Central memory CD8-positive, alpha-beta T cell (primary cell): ENCODE results near the gene GPR32.
A peak's percentile ranks its signal among the peaks of the same experiment; 100 is the strongest.
"Not testable (repeated sequence)": the region's sequence is repeated elsewhere in the genome, so short reads cannot be mapped to it uniquely, and the experiment has no call there.

Experiments used
- ATAC-seq: fragments of 150-1000 bp; cut with Tn5 transposase; replicated peaks from 2 replicates; pipeline ENCODE4 v1.10.0; 2022; ENCODE audit warnings: mild to moderate bottlenecking, moderate FRiP score, moderate number of reproducible peaks; ENCODE audit not compliant: poor library complexity, severe bottlenecking; ENCODE audit errors: extremely low read depth
- DNase-seq, 2 donors: peaks; one replicate each; pipeline ENCODE4 v3.0.0; 2021; ENCODE audit warnings: low spot score in 2 of 2
- H3K27ac Mint-ChIP-seq: one replicate; pipeline ENCODE4 v1.8.0; 2022; ENCODE audit warnings: low read depth, mild to moderate bottlenecking, moderate library complexity, mixed read lengths
- H3K27me3 Mint-ChIP-seq: one replicate; pipeline ENCODE4 v1.8.0; 2022; ENCODE audit warnings: mixed read lengths
- H3K36me3 Mint-ChIP-seq: one replicate; pipeline ENCODE4 v1.8.0; 2022; ENCODE audit warnings: mild to moderate bottlenecking, moderate library complexity, mixed read lengths; ENCODE audit not compliant: insufficient read depth
- H3K4me1 Mint-ChIP-seq: one replicate; pipeline ENCODE4 v1.8.0; 2022; ENCODE audit warnings: mixed read lengths
- H3K4me3 Mint-ChIP-seq: one replicate; pipeline ENCODE4 v1.8.0; 2022; ENCODE audit warnings: mild to moderate bottlenecking, moderate library complexity, mixed read lengths
- H3K9me3 Mint-ChIP-seq: one replicate; pipeline ENCODE4 v1.8.0; 2022; ENCODE audit warnings: mixed read lengths

The GPR32 gene

GRCh38 chr19:50777830-50778303 lies 7.6 kb downstream of the GPR32 start:
- H3K27me3 Mint-ChIP-seq = peaks cover 78% of the 10 kb centered on the region
- H3K9me3 Mint-ChIP-seq = no peaks in the 10 kb centered on the region
- H3K27ac Mint-ChIP-seq = no peak overlapping the region
- DNase-seq = no peak
- H3K4me3 Mint-ChIP-seq = no peak overlapping the region
- H3K36me3 Mint-ChIP-seq = no peaks in the 10 kb centered on the region
- H3K4me1 Mint-ChIP-seq = no peaks in the 10 kb centered on the region
- no peak for ATAC-seq

GRCh38 chr19:50778906-50779430 lies 8.7 kb downstream of the GPR32 start:
- H3K9me3 Mint-ChIP-seq = no peaks in the 10 kb centered on the region
- no peak overlapping the region for H3K27ac Mint-ChIP-seq
- ATAC-seq (no peak), DNase-seq (no peak)
- H3K36me3 Mint-ChIP-seq = no peaks in the 10 kb centered on the region
- H3K4me3 Mint-ChIP-seq = no peak overlapping the region
- H3K27me3 Mint-ChIP-seq = peaks cover 80% of the 10 kb centered on the region
- no peaks in the 10 kb centered on the region for H3K4me1 Mint-ChIP-seq

GRCh38 chr19:50779504-50780457 lies 9.5 kb downstream of the GPR32 start:
- H3K27ac Mint-ChIP-seq = no peak overlapping the region
- no peaks in the 10 kb centered on the region for H3K9me3 Mint-ChIP-seq
- no peak overlapping the region for H3K4me3 Mint-ChIP-seq
- DNase-seq (no peak), ATAC-seq (no peak)
- H3K4me1 Mint-ChIP-seq = no peaks in the 10 kb centered on the region
- H3K27me3 Mint-ChIP-seq = peaks cover 78% of the 10 kb centered on the region
- H3K36me3 Mint-ChIP-seq = no peaks in the 10 kb centered on the region

- no peaks in the 10 kb centered on the region for H3K4me1 Mint-ChIP-seq
- H3K4me3 Mint-ChIP-seq = no peak overlapping the region
- no peak for DNase-seq
- no peak for ATAC-seq
- peaks cover 66% of the 10 kb centered on the region for H3K27me3 Mint-ChIP-seq
- no peaks in the 10 kb centered on the region for H3K36me3 Mint-ChIP-seq
- no peak overlapping the region for H3K27ac Mint-ChIP-seq
- H3K9me3 Mint-ChIP-seq = no peaks in the 10 kb centered on the region
These were observed 10.6 kb downstream of the GPR32 start for GRCh38 chr19:50780753-50781435.

- Mint-ChIP-seq H3K27ac (peak overlapping the region; percentile 19), H3K27me3 (peaks cover 43% of the 10 kb centered on the region)
- not testable (repeated sequence) for H3K9me3 Mint-ChIP-seq, H3K4me3 Mint-ChIP-seq, H3K4me1 Mint-ChIP-seq, DNase-seq, ATAC-seq, H3K36me3 Mint-ChIP-seq
These were observed 13.5 kb downstream of the GPR32 start for GRCh38 chr19:50783848-50784152.

- Mint-ChIP-seq H3K27me3 (peaks cover 34% of the 10 kb centered on the region), H3K36me3 (no peaks in the 10 kb centered on the region), H3K27ac (no peak overlapping the region), H3K4me3 (no peak overlapping the region), H3K9me3 (no peaks in the 10 kb centered on the region), H3K4me1 (no peaks in the 10 kb centered on the region)
- ATAC-seq (no peak), DNase-seq (no peak)
These were observed 14.4 kb downstream of the GPR32 start for GRCh38 chr19:50784710-50785109.

GRCh38 chr19:50785329-50785728 lies 15.1 kb downstream of the GPR32 start:
- peak overlapping the region; percentile 76 for H3K27ac Mint-ChIP-seq
- peaks cover 27% of the 10 kb centered on the region for H3K27me3 Mint-ChIP-seq
- DNase-seq (no peak), ATAC-seq (no peak)
- H3K9me3 Mint-ChIP-seq = no peaks in the 10 kb centered on the region
- no peak overlapping the region for H3K4me3 Mint-ChIP-seq
- no peaks in the 10 kb centered on the region for H3K36me3 Mint-ChIP-seq
- no peaks in the 10 kb centered on the region for H3K4me1 Mint-ChIP-seq

- Mint-ChIP-seq H3K9me3 (no peaks in the 10 kb centered on the region), H3K27me3 (no peaks in the 10 kb centered on the region), H3K4me3 (no peak within 1 kb of the TSS), H3K27ac (peak within 1 kb of the TSS; percentile 61), H3K36me3 (peaks cover 5% of the 10 kb centered on the region), H3K4me1 (no peaks in the 10 kb centered on the region)
- DNase-seq = no peak
- ATAC-seq = no peak
These were observed 20.1 kb downstream of the GPR32 start, which contains the start of gene ACP4 for GRCh38 chr19:50790396-50790795. ACP4 (plus strand) TSS chr19:50790415; CDS start chr19:50790415, 0 bp downstream.

- Mint-ChIP-seq H3K36me3 (peaks cover 6% of the 10 kb centered on the region), H3K27me3 (no peaks in the 10 kb centered on the region), H3K4me3 (no peak overlapping the region), H3K27ac (no peak overlapping the region), H3K4me1 (no peaks in the 10 kb centered on the region), H3K9me3 (no peaks in the 10 kb centered on the region)
- DNase-seq = no peak
- ATAC-seq = no peak
These were observed 20.7 kb downstream of the GPR32 start for GRCh38 chr19:50790922-50791467.

- no peaks in the 10 kb centered on the region for H3K27me3 Mint-ChIP-seq
- no peak overlapping the region for H3K4me3 Mint-ChIP-seq
- no peak for ATAC-seq
- H3K36me3 Mint-ChIP-seq = peaks cover 11% of the 10 kb centered on the region
- no peak overlapping the region for H3K27ac Mint-ChIP-seq
- H3K4me1 Mint-ChIP-seq = no peaks in the 10 kb centered on the region
- DNase-seq = no peak
- H3K9me3 Mint-ChIP-seq = no peaks in the 10 kb centered on the region
These were observed 21.5 kb downstream of the GPR32 start for GRCh38 chr19:50791594-50792271.

- H3K36me3 Mint-ChIP-seq = peaks cover 13% of the 10 kb centered on the region
- no peaks in the 10 kb centered on the region for H3K27me3 Mint-ChIP-seq
- H3K4me3 Mint-ChIP-seq = no peak overlapping the region
- no peak overlapping the region for H3K27ac Mint-ChIP-seq
- no peaks in the 10 kb centered on the region for H3K4me1 Mint-ChIP-seq
- ATAC-seq (no peak), DNase-seq (no peak)
- H3K9me3 Mint-ChIP-seq = no peaks in the 10 kb centered on the region
These were observed 22.3 kb downstream of the GPR32 start for GRCh38 chr19:50792272-50793250.
